ENCODE data around the gene SEMA6C.

The SEMA6C gene

DNA sequence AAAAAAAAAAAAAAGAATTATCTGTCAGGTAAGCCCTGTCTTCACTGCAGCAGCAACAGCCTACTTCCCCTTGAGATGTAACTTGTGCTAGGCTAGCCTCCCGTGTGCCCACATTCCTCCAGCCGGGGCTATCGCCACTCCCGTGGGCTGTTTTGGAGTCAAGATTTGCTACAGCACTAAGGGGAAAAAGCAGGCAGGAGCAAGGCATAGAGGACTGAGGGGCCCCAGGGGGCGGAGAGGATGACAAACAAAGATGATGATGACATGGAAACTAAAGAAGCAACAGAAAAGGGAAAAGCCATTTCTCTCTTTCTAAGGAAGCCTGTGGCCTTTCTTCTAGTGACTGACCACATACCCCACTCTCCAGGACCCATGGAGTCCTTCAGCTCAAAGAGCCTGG lies 11.9 kb upstream of the SEMA6C start:
- DNase-seq: peak; percentile 50

DNA sequence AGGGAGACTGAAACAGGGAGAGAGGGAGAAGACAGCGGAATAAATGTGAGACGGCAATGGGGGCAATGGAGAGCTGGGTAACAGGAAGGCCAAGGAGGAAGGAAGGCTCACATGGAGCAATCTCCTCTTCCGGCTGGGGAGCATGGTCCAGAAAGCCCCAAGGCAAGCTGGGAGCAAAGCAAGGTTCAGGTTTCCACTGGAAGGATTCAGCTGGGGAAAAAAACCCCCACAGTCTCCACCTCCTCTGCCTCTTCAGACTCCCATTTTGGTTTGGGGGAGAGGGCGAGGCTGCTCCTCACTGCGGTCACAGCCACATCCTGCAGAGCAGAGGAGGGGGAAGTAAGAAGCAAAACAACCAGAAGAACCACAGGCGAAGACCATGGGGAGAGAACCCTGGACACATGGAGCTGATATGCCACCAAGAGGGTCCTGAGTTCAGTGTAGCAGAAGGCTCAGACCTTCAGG lies 10.7 kb upstream of the SEMA6C start:
- no peak for DNase-seq

DNA sequence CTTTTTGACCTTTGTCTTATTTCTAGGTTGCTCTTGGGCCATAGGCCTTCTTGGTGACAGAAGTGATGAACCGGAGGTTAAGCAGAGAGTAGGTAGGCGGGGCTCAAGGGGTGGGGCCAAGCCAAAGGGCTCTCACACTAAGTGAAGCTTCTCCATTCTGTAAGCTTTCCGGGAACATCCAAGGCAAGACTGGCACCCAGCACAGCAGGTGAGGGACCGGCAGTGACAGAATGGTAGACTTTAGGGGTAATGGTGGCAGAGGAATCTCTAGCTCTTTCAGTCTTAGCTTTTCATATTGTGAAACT lies 10.0 kb upstream of the SEMA6C start, which contains the start of gene TNFAIP8L2:
Gene TNFAIP8L2 (plus strand): TSS at position 135 of the 305 bp plus-strand sequence. CDS start 2,049 bp downstream, outside the sequence.
- peak; percentile 73 for DNase-seq

DNA sequence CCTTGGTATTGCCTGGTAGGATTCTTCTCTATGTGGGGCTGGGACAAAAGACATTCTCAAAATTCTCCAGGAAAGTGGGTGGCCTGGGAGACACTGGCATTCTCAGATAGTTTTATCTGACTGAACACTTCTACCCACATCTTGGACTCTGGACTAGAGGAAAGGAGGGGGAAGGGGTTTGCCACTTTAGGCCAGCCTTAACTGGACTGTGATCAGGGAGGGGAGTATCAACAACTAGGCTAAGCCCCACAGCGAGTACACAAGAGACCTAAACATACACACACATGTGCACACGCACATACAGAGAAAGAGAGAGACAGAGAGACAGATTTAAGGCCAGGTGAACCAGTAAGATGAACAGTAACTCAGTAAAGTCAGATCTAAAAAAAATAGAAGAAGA lies 1.2 kb upstream of the SEMA6C start:
- DNase-seq: no peak

DNA sequence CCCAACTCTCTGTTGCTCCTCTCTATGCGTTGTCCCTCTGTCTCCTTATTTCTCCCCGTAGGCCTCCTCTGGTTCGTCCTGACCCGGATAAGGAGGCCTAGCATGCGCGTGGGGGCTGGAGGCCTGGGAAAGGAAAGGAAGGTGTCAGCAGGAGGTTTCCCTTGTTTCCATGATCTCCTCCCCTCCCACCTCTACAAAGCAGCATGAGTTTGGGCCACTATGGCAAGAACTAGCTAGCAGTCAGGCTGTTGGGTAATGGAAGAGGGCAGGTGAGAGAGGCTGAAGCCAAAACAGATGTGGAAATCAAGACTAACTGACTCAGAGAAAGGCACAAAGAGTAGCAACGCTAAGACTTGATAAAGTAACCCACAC lies 687 bp upstream of the SEMA6C start:
- no peak for DNase-seq

DNA sequence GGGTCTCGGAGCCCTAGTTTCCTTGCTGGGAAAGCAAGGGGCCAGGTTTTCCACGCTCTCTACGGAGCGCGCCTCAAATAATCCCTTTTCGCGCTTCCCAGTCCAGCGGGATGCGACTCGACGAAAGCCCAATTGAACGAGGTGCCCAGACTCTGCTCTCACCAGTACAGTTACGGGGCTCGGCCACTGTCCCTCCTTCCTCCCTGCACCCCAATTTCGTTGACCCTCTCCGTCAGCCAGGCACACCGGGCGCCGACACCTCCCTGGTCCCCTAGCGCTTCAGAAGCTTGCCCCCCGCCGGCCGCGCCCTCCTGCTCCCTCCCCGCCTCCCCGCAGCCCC lies 389 bp downstream of the SEMA6C start:
- no peak for DNase-seq

DNA sequence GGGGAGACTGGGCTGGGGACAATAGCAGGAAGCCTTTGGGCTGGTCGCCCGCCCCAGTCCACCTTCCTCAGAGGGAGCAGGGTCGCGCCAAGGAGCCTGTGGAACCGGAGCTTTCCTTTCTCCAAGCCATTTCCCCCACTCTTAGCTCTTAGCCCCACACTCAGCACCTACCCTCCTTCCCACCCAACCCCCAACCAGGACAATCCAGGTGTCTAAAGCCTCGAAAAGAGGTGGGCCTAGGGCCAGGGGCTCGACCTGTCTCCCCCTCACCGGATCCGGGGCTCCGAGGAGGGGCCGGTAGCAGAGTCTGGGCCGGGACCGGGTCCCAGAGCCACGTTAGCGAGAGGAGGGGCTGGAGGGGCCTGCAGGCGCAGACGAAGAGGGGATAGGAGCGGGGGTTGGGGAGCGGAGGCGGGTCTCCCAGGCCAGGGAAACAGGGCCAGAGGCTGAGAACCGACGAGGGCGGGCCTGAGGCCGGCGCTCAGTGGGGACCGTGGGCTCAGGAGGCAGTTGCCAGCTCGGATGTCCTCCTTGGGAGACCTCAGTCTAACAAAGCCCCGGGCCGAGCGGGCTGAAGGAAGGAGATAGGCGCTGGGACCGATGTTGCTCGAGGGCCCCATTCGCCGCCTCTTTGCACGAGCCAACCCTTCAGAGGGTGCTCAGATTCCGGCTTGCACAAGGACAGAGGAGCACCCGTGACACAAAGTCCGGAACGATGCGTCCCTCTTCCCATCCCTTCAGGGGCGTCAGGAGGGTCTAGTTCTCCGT lies 943 bp downstream of the SEMA6C start:
- DNase-seq: no peak

DNA sequence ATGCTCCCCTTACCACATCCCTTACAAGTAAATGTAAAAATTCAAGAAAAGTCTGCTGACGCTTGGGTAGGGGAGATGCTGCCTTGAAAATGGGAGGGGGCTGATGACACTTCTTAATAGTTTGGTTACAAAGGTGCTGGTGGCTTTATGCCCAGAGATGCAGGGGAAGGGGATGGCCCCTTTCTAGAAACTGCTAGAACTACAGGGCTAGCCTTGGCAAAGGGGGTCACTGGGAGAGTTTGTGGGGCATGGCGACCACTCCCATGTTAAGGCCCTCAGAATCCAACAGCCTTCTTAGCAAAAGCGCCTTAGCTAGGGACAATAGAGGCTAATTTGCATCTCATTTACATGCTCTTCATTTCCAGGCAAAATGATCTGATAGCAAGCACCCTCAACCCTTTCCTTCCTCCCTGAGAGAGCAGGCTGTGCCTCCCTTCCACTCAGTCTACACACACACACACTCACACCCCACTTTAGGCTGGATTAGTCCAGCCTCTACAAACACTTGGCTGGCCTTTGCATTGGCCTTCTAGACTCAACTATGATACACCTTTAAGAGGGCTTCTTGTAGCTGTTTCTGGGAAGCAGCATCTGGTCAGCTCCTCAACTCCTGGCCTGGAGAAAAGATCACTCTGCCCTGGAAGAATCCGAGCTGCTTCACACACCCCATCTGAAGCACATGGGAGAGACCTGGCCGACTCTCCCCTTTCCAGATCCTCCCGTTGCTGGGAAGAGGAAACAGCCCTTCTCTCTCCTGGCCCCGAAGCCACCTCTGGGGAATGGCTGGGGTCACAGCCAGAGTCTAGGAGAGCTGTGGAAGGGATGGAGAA lies 1.7 kb downstream of the SEMA6C start:
- DNase-seq: no peak

DNA sequence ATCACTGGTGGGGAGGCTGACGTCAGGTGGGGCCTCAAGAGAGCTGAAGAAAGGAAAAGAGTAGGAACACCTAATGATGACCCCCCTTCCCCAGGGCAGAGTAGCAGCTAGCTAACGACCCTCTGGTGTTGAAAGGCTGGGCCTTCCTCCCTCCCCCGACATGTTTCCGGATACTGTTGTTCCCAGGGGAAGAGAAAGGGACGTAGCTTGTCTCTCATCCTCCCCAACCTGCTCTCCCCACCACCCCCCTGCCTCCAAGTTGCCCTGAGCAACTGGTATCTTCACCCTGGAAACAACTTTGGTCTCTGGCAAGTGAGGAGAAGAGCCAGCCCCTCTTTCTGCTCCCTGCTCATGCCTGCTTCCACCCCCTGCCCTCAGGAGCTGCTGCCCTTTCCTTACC lies 2.4 kb downstream of the SEMA6C start:
- DNase-seq: no peak

DNA sequence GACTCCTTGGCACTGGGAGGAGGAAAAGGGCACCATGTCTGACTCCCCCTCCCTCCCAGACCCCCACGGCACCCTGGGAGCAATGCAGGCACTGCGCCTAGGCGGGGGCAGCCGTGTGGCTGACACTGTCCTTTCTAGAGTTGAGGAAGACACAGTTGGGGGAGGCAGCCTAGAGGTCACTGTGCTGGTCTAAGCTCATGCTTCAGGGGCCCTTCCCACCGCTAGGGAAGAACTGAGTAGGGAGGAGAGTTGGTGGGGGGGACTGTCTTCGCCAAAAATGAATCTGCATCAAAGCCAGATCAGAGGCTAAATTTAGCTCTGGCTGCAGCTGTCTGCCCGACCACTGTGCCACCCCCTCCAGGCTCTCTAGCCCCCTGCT lies 3.4 kb downstream of the SEMA6C start:
- no peak for DNase-seq

DNA sequence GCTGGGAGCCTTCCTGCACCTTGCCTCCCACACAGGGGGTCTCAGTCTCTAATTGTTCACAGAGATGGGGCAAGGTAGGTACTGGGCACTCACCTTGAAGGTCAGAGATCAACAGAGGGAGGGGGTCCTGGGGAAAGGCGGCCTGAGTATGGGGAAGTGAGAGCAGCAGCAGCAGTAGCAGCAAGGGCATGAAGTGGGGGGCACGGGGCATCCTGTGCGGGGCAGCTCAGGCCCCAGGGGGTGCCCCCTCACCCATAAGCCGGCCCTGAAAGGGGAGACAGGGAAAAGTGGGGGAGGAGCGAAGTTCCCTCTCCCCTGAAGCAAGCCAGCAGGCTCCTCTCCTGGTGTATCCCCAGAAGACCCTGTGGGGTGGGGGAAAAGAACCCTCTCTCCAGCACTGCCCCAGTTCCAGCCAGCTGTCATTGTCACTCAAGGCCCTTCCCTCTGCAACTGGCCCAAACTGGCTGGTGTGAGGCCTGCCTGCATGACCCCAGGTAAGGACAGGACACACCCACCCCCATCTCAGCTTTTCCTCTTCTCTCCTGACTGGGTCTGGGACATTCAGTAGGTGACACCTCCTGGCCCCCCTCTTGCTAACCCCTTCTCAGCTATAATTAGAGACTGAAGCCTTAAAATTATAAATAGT lies 3.9 kb downstream of the SEMA6C start:
- DNase-seq: no peak

DNA sequence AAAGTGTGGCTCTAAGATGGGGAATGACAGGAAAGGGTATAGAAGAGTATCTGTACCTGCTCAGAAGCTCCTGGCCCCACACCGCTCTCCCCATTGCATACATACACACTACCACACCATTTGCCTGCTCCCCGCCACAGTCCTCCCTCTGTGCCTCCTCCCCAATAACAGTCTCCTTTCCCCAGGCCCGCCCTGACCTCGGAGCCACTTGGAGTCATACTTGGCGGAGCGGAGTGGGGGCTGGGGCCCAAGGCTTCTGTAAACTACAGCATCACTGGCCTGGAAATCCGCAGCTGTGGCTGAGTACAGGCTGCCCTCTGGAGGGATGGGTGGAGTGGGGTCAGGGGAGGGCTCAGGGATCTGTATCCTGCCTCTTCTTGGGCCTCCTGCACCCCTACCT lies 8.6 kb downstream of the SEMA6C start:
- no peak for DNase-seq

DNA sequence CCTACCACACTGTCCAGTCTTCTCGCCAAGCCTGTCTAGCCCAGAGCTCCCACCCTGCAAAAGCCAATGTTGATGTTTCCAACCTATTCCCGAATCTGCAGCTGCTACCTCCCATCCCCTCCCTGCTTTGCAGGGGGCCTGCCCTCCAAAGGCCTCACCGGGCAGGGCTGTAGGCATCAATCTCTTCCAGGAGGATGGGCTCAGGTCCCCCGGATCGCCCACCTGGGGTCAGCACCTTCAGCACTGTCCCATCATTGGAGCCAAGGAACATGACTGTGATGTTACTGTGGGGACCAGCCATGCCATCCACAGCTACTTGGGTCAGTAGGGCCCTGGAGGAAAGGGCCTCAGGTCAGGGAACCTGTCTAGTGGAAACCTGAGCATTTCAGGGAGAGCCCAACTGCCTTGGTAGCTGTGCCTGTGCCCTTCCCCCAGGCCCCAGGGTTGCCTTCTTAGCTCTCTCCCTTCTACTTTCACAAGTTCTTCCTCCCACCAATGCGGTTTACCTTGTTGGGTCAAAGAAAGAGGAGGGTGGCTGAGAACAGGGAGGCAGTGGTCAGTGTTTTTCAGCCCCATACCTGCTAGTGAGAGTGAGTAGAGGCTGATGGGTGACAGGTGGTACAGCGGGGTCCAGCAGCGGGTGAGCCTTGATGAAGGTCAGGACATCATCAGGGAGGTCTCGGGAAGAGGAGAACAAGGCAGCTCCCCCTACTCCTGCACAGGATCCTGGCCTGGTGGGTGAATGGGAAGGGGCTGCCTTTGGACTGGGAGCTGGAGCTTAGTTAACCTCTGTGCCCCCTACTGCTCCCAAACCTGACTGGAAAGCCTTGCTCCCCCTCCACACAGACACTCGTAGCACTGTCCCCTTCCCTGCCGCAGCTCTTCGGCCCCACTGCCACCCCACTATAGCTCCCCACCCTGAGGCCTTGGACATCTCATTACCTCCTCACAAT lies 10.7 kb downstream of the SEMA6C start:
- no peak for DNase-seq

DNA sequence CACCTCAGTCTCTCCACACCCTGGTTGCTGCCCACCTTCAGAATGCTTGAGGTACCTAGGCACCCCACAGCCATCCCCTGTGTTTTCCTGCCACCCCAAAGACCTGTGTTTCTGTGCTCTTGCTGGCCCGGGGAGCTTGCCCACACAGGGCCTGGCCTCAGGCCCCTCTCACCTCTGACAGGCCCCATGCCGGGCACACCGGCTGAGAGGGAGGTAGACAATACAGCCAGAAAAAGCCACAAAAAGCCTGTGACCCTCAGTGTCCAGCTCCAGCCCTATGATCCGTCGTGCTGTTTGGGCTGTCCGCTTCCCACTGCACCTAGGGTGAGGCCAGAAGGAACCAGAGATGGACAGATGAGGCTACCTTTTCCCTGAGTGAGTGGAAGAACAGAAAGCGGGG lies 11.4 kb downstream of the SEMA6C start:
- no peak for DNase-seq

DNA sequence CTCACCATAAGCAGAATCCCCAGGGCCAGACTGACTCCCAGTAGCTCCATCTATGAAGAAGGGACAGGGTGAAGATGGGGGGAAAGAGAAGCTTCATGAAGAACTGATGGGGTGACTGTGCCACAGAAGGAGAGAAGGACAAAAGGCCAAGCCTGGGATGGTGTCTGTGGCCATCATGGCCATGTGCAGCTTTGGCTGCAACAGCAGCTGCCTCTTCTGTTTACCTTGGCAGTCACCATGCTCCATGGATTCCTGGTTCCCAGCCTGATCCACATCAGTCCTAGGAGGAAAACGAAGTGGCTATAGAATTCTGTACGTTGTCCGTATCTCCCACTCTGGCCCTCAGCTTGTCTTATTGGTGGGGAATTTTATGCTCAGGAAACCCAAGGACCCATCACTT lies 12.0 kb downstream of the SEMA6C start:
- no peak for DNase-seq

DNA sequence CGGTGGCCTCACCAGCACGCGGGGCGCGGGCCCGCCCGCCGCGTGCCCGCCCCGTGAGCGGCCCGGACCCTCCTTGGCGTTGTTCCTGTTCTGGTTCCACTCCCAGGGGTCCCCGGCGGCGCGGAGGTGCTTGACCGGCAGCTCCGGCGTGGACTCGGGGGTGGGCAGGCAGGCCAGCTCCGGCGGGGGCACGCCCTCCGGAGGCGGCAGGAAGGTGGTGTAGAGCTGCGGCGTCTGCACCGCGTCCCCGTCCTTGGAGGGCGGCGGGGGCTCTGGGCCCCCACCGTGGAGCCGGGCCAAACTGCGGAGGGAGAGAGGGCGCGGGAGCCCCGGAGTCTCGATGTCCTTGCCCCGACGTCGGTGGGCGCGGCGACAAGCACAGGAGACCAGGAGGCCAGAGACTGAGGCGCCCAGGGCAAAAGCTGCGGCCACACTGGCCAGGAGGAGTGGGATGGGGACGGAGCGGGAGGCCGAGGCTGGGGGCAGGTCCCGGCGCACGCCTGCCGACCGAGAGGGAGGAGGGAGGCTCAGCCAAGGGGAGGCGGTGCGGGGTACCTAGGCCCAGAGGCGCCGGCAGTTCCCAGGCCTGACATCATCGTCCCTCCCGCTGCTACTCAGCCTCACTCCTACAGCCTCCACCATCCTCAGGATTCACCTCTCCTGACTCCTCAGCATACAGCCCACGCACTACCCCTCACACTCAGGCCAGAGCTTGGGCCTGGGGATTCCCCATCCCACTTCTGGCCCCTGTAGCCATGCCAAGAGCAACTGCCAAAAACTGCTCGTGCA lies 13.2 kb downstream of the SEMA6C start:
- no peak for DNase-seq

DNA sequence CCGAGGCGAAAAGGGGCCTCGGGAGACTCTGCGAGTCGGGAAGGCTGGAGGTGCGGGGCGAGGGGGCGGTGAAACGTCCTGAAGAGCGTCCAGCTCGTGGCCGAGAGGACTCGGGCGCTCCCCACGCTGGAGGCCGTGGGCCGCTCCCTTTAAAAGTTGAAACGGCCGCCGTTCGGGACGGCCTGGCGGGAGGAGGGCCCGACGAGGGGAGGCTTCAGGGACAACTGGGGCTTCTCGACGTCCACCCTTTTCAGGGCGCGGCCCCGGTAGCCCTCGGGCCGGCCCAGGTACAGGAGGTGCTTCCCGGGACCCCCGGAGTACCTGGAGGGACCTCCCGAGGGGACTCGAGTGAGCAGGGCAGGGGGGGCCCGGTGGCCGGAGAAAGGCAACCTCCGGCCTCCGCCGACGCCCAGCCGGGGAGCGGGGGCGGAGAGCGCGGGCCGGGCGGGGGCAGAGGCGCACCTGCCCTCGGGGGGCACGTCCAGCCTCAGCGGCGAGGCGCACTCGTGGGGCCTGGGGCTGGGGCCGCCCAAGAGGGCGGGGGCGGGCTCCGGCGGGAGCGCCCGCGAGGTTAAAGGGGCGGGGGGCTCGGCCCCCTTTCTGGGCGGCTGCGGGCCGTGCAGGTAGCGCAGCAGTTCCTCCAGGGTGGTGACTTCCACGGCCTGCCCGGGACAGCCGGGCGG lies 14.0 kb downstream of the SEMA6C start:
- no peak for DNase-seq

DNA sequence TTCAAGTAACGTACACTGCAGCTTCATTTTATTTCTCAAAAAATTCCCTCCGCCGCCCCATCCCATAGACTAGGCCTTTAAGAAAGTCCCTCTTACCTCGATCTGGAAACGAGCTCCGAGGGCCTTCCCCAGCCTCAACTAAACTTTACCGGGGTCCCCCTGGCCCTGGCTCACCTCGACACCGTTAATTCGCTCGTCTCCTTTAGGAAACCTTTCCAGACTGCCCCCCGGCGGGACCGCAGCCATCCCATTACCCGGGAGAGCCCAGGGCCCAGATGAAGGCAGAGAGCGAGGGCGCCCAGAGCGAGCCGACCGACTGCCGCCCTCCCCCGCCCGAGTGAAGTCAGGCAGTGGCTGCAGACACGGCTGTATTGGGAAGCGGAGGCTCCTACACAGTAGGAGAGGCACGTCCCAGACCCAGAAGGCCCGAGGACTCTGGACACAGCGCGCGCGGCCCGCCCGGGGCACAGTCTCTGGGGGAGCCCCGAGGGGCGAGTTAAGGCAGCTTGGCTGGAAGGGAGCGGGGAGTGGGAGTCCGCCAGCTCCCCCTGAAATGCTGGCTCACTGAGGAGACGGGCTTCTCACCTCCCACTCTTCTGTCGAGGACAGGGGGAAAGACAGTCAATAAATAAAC lies 14.6 kb downstream of the SEMA6C start:
- DNase-seq: no peak

DNA sequence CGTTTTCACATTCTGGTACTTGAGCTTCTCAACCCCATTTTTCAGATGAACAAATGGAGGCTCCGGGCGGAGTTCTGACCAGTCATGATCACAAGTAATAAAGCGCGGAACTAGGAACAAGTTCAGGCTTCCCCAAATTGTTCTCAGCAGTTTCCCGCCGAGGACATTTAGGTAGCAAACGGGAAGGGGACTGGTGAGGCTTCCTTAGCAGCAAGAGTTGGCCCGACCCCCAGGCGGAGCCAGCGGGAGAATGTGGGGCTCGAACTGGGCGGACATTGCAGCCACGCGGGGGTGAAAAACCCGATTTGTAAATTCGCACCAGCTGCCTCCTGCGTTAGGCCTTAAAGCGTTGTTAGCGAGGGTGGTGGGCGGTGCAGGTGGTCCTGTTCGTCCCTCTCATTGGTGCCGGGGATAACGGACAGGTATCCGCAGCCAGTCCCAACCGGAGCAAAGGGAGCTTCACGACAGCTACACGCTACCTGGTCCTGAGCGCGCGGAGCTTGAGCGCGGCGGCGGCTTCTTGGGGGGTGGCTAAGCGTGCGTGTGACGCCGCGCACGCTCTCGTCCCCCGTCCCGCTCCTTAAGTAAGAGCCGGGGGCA lies 15.3 kb downstream of the SEMA6C start:
- DNase-seq: peak; percentile 75

DNA sequence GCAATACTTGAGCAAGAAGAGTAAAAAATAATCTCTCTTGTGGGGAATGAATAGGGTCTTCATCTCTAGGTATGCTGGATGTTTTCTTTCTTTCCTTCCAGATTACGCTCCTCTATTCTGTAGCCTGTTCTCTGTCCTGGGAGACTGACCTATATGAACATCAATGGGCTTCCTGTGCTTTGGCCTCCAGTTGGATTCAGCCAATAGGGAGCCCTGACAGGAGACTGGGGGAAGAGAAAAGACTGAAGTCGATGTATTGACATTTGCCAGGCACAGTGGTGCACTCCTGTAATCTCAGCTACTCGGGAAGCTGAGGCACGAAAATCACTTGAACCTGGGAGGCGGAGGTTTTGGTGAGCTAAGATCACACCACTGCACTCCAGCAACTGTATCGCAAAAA lies 17.6 kb downstream of the SEMA6C start:
- DNase-seq: no peak
